Measurements from ENCODE around the gene TTLL1. TPM values are rescaled to one million over a fixed set of nuclear protein-coding genes. Genes with fewer than 3 reads are reported as not detected.

Gene TTLL1
- total RNA-seq, 4 donors from 2014 or later: 1.1 to 3.8 (median 2.8) TPM

DNA sequence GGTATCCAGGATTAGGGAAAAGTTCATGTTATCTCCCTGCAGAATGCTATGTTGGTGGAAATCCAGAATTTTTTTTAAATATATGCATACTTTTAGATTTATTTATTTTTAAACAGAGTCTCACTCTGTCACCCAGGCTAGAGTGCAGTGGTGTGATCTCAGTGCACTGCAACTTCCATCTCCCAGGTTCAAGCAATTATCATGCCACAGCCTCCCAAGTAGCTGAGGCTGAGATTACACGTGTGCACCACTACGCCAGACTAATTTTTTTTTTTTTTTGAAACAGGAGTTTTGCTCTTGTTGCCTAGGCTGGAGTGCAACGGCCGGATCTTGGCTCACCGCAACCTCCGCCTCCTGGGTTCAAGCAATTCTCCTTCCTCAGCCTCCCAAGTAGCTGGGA, 76.8 kb downstream of the TTLL1 start:
- Histone ChIP-seq H3K4me1 (peaks cover 40 to 69% (median 65%) of the 10 kb centered on the region in 4 donors), H3K27ac (peak overlapping the region in 1 of 4 donors; percentile 91), H3K27me3 (no peaks in the 10 kb centered on the region), H3K36me3 (no peaks in the 10 kb centered on the region), H3K4me3 (no peak overlapping the region), H3K9me3 (no peaks in the 10 kb centered on the region)
- WGBS, 2 donors (ENCODE audit: low coverage in 1 of 2): 90% methylated on average over 6 of the region's 6 CpGs; no CpG with 5 or more reads in 1 of the 2 donors
- TF ChIP-seq, protein P1, sequence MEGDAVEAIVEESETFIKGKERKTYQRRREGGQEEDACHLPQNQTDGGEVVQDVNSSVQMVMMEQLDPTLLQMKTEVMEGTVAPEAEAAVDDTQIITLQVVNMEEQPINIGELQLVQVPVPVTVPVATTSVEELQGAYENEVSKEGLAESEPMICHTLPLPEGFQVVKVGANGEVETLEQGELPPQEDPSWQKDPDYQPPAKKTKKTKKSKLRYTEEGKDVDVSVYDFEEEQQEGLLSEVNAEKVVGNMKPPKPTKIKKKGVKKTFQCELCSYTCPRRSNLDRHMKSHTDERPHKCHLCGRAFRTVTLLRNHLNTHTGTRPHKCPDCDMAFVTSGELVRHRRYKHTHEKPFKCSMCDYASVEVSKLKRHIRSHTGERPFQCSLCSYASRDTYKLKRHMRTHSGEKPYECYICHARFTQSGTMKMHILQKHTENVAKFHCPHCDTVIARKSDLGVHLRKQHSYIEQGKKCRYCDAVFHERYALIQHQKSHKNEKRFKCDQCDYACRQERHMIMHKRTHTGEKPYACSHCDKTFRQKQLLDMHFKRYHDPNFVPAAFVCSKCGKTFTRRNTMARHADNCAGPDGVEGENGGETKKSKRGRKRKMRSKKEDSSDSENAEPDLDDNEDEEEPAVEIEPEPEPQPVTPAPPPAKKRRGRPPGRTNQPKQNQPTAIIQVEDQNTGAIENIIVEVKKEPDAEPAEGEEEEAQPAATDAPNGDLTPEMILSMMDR (IDR thresholded peaks at IDR 0.05): no peak
- TF ChIP-seq POLR2AphosphoS5 (IDR thresholded peaks at IDR 0.05): no peak
- TF ChIP-seq POLR2A (IDR thresholded peaks at IDR 0.05): no peak
- no peak for TF ChIP-seq EP300 (IDR thresholded peaks at IDR 0.05; ENCODE audit: low read depth)
- DNase-seq: no peak
- in situ Hi-C loops (cut with MboI; ENCODE audit: low pct_ligation_motif_present in 1 of 4, low pct_unique_long_range_greater_than_20kb in 1 of 4, low sequenced_read_pairs in 3 of 4): no loop called here
- intact Hi-C loops (cut with DNase I; ENCODE audit: low total_unique reads): no loop called here

DNA sequence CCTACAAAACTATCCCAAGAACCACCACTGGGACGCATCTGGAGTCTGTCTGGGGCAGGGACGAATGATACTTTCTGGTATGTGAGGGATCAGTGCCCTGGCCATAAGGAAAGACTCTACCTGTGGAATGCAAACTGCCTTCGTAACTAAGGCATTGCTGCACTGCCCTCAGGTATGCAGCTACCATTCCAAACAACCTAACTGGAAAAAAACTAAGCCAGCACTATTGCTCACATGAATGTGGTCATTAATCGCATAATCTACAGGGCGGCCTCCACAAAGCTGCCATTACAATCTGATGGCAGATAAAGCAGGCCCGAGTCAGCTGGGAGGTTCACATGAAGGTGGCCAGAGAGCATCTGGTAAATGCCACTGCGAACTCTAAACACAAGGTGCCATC, 78.1 kb downstream of the TTLL1 start:
- 81% methylated on average over 7 of the region's 7 CpGs; no CpG with 5 or more reads in 1 of the 2 donors for WGBS, 2 donors (ENCODE audit: low coverage in 1 of 2)
- intact Hi-C loops (cut with DNase I; ENCODE audit: low total_unique reads): no loop called here
- TF ChIP-seq, protein P1 (IDR thresholded peaks at IDR 0.05): peak in 1 of 5 experiments; percentile 15
- no peak for TF ChIP-seq POLR2AphosphoS5 (IDR thresholded peaks at IDR 0.05)
- Histone ChIP-seq H3K36me3 (no peaks in the 10 kb centered on the region), H3K4me1 (peaks cover 40 to 79% (median 73%) of the 10 kb centered on the region in 4 donors), H3K27me3 (no peaks in the 10 kb centered on the region), H3K9me3 (no peaks in the 10 kb centered on the region), H3K27ac (peak overlapping the region in 3 of 4 donors; percentile 2 to 23 (median 16)), H3K4me3 (no peak overlapping the region)
- DNase-seq: no peak
- in situ Hi-C loops (cut with MboI; ENCODE audit: low pct_ligation_motif_present in 1 of 4, low pct_unique_long_range_greater_than_20kb in 1 of 4, low sequenced_read_pairs in 3 of 4): no loop called here

DNA sequence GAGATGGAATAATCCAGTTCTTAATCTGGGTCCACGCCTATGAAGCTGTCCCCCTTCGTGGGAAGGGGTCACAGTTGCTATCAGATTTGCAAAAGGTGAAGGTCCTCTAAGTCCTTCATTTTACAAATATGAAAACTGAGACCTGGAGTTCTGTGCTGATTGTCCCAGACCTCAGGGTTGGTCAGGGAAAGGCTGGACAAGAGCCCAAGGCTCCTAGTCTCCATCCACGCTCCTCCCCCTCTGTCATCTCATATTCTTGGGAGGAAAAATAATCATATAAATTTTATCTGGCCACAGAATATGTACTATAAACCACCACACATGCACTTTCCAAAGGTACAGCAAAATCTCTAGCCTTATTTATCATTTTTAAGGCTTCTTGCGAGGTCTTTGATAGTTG, 79.7 kb downstream of the TTLL1 start:
- no peak for DNase-seq
- Histone ChIP-seq H3K9me3 (no peaks in the 10 kb centered on the region), H3K4me1 (peaks cover 54 to 90% (median 76%) of the 10 kb centered on the region in 4 donors), H3K27me3 (no peaks in the 10 kb centered on the region), H3K4me3 (no peak overlapping the region), H3K36me3 (no peaks in the 10 kb centered on the region), H3K27ac (peak overlapping the region; percentile 83 to 93 (median 85))
- 81 to 85% methylated on average over 3 to 4 of the region's 4 CpGs for WGBS, 2 donors (ENCODE audit: low coverage in 1 of 2)
- intact Hi-C loops (cut with DNase I; ENCODE audit: low total_unique reads): no loop called here
- in situ Hi-C loops (cut with MboI; ENCODE audit: low pct_ligation_motif_present in 1 of 4, low pct_unique_long_range_greater_than_20kb in 1 of 4, low sequenced_read_pairs in 3 of 4): no loop called here
- TF ChIP-seq EP300 (IDR thresholded peaks at IDR 0.05; ENCODE audit: low read depth) (no peak), POLR2AphosphoS5 (IDR thresholded peaks at IDR 0.05) (no peak), POLR2A (IDR thresholded peaks at IDR 0.05) (no peak)
- TF ChIP-seq, protein P1 (IDR thresholded peaks at IDR 0.05): no peak

DNA sequence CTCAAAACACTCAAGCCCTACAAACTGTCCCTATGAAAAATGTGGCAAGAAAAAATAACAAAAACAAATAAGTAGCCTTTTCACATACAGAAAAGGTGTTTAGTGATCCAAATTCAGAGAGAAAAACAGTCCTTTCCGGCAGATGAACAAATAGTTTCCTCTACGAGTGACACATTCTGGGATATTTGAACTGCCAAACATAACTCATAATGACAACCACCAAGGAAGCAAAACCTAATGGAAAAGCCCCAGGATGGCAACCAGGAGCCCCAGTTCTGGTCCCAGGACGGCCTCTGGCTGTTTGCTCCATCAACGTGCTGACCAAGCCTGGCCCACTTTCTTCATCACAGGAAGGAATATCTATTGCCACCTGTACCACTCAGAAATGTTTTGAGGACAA, 80.3 kb downstream of the TTLL1 start:
- intact Hi-C loops (cut with DNase I; ENCODE audit: low total_unique reads): no loop called here
- Histone ChIP-seq H3K36me3 (no peaks in the 10 kb centered on the region), H3K27ac (peak overlapping the region; percentile 83 to 93 (median 85)), H3K4me1 (peaks cover 59 to 94% (median 81%) of the 10 kb centered on the region in 4 donors), H3K4me3 (no peak overlapping the region), H3K27me3 (no peaks in the 10 kb centered on the region), H3K9me3 (no peaks in the 10 kb centered on the region)
- in situ Hi-C loops (cut with MboI; ENCODE audit: low pct_ligation_motif_present in 1 of 4, low pct_unique_long_range_greater_than_20kb in 1 of 4, low sequenced_read_pairs in 3 of 4): no loop called here
- TF ChIP-seq EP300 (IDR thresholded peaks at IDR 0.05; ENCODE audit: low read depth): no peak
- no peak for TF ChIP-seq POLR2A (IDR thresholded peaks at IDR 0.05)
- TF ChIP-seq, protein P1 (IDR thresholded peaks at IDR 0.05): no peak
- TF ChIP-seq POLR2AphosphoS5 (IDR thresholded peaks at IDR 0.05): no peak
- DNase-seq: no peak
- 67 to 70% methylated on average over 3 to 4 of the region's 4 CpGs for WGBS, 2 donors (ENCODE audit: low coverage in 1 of 2)
